ENCODE measurements around the gene PDE8B. TPM values are rescaled to one million over a fixed set of nuclear protein-coding genes. Genes with fewer than 3 reads are reported as not detected.

PDE8B gene
- total RNA-seq, 1 donor from 2014 or later = 29.4 TPM

DNA sequence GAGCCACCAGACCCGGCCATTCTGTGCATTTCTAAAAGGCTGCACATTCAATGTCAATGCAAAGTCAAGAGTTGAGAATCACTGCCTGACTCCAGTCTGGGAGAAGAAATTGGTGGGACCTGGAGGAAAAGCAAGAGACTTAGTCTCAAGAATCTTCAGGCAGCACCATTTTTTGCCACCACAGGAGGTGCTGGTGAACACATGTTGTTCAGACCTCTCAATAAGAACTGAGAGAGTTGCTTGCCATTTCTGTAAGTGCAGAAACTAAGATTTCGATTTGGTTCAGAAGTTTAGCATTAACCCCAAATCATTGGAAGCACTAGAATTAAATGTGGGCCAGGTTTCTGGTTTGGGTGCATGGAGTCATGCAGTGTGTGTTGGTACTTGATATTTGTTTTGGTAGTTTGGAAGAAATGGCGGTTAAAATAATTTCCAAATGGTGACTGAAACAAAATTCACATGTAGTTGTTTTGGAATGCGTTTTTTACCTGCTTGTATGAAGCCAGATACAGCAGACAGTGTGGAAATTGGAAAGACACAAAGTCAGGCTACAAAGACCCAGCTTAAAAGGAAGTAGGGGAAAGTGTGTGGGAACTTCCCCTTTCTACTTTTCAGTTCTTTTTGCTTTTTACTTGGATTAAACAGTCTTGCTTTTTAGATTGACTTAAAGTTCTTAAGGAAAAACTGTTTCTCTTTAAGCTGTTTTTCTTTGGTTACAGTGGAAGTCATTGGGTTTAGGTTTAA is 20.4 kb downstream of the PDE8B start:
- DNase-seq (ENCODE audit: low spot score) = no peak

DNA sequence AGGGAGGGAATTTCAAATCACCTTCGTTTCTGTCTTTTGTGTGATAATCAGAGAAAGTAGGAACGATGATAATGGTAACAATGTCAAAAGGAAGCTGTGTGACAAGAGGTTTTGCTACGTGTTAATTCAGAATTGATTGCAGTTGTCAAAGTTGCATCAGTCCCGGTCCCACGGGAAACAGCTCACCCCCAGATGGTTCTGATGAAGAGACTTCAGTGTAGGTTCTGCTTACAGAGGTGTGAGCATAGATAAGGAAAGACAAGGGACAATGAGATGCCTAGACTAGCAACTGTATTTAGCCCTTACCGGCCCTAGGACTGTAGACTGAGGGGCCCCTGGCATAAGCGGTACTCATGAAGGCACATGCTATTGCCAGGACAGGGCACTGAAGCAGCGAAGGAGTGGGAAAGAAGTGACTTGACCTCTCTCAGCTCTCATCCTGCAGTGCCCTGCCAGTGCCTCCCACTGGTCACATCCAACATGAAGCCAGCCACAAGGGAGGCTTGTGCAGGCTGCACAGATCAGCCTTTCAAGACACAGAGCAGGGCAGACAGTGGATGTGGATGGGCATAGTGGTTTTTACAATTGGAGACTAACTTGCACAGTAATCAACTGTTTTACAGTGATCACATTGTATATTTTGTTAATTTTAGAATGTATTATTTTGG is 21.1 kb downstream of the PDE8B start:
- no peak for DNase-seq (ENCODE audit: low spot score)

- DNase-seq (ENCODE audit: low spot score) = no peak
Observed at GRCh38 chr5:77232574-77233358, 22.3 kb downstream of the PDE8B start.

- no peak for DNase-seq (ENCODE audit: low spot score)
Observed at GRCh38 chr5:77235846-77236721, 25.6 kb downstream of the PDE8B start.

DNA sequence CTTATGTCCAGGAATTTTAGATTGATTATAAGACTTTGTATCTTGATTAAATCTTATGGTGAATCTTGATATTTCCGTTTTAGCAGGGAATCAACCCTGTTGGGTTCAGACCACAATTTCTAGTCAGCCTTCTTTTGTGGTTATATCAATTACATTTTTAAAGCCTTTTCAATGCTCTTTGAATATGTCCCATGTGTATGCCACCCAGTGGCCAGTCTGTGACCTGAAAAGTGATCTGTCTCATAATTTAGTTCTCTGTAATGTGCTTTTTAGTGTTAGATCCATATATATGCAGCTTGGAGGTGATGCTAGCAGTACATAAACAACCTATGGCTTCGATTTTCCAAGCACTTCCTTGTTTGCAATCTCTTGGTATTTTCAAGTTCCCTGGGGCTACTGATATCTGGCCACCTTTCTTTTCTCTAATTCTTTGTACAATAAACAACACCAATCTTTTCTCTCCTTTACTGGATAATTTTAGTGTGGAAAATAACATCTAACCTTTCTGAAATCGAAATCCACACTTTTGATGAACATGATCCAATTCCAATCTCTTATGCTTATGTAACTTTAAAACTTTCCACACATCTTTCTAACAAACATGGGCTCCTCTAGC is 28.8 kb downstream of the PDE8B start:
- no peak for DNase-seq (ENCODE audit: low spot score)

- no peak for DNase-seq (ENCODE audit: low spot score)
Observed at GRCh38 chr5:77241444-77241843, 31.0 kb downstream of the PDE8B start.

DNA sequence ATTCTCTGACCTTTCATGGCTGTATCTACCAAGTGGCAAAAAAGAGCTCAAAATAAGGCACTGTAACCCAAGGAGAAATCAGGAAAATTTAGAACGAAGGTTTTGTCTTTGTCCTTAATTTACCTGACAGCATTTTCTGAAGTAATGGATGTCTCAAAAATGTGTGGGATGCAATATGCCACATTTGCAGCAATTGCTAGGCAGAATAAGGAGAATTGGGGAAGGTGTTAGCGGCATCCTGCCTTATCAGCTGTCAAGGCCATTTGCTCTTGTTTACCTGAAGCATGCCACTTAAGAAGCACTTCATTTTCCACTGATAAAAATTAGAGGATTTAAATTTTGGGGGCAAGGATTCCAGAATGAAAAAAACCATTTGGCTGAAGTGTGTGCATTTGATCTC is 39.0 kb downstream of the PDE8B start:
- DNase-seq (ENCODE audit: low spot score) = no peak

DNA sequence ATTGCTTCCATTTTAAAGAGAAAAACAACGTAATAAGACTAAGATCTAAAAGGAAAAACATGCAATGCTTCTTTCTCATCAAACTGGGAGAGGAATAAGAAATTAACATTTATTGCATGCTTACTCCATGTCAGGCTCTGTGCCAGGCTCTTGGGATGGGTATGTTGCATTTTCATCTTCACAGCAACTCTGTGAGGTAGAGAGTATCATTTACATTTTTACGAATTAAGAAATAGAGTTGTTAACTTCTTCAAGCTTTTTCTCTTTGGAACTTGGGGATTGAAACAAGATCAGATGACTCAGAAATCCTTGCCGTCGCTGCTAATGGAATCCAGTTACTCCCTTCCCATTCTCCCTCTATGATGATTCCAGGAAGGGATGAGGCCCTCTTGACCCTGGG is 39.5 kb downstream of the PDE8B start:
- no peak for DNase-seq (ENCODE audit: low spot score)

DNA sequence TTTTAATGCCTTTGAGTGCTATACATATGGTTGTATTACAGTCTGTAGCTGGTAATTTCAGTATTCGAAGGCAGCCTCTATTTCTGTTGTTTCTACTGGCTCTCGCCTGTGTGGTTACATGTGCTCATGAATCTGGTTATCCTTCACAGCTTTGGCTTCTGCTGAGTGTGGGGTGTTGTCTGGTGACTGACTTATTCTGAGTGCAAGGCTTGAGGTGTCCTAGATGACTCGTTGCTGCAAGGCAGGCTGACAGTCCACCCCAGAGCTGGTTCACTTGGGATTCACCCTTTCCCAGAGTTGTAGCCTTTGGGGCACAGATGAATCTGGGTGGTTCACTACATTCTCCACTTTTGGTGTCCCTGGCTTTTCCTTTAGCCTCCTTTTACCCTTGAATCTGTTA is 41.4 kb downstream of the PDE8B start:
- no peak for DNase-seq (ENCODE audit: low spot score)

DNA sequence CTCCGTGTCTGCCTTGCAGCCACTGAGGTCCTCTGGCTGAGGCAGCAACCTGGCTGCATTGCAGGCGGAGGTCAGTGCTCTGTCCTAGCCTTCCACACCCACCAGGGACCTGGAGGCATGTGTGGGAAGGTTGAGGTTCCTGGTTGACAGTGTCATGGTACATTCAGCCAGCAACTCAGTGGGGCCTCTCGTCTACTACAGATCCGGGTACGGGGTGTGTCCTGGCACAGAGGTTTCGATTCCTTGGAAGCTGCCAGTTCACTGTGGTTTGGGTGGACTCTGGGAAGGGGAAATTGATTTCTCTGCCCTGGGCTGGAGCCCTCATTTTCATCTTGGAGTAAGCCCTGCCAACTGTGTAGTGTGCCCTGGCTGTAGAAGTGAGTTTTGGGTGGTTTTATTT is 45.1 kb downstream of the PDE8B start:
- no peak for DNase-seq (ENCODE audit: low spot score)

DNA sequence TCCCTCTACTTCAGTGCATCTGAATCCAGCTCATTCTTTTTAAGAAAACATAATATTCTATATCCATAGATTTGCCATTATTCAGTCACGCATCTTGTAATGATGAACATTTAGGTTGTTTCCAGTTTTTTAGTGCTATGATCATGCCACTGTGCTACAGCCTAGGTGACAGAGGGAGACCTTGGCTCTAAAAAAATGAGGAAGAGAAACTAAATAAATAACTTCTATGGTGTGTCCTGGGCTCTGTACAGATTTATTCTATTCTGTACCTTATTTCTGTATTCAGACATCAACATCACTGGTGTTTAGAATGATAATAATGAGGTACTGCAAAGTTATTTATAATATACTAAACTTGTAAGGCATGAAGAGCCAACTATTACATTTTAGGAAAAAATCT is 45.9 kb downstream of the PDE8B start:
- DNase-seq (ENCODE audit: low spot score) = no peak

DNA sequence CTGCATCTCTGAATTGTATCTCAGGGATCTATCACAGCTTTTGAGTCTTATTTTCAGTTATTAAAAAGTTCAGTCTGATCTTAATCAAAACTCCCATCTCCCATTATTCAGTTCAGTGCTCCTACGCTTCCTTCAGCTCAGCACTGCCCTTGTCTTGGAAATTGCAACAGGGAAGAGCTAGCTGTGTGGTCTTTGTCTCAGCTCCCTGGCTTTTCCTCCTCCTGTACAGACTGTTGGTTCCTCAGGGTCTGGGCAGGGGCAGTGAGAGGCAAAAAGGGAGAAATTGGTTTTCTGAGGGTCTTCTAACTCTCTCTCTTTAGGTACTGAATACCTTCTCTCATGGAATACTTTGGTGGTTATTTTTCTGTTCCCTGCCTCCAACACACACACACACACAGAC is 48.2 kb downstream of the PDE8B start:
- DNase-seq (ENCODE audit: low spot score) = no peak

GRCh38 chr5:77259476-77259875 is 49.0 kb downstream of the PDE8B start:
- DNase-seq (ENCODE audit: low spot score) = no peak

DNA sequence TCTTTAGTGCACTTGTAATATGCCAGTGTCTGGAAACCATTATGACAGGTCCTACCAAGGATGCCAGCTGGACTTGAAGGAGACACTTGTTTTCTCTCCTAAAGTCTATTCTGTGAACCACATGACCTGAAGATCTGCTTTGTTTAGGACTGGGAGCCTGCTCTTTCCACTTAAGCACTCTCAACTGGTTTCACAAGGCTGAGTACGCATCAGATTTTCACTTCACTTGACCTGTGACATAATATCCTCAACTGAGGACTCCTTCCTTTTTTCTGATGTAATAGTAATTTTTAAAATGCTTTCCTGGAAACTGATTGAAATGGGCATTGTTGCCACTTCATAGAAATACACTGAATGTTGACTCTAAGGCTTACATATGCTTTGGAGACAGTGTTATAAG is 52.2 kb downstream of the PDE8B start:
- DNase-seq (ENCODE audit: low spot score) = no peak

DNA sequence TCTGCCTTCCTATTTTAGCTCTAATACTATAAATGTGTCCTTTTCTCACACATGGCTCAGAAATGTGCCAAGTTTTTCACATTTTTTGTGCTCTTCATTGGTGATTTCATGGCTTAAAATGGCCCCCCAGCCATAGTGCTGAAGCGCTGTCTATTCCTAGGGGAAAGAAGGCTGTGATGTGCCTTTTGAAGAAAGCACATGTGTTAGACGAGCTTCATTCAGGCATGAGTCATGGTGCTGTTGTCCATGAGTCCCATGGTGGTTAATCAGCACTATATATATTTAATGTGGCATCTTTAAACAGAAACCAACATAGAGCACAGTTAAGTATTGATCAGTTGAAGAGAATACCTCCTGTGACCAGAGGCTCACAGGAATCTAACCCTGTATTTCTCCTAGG is 55.8 kb downstream of the PDE8B start:
- DNase-seq (ENCODE audit: low spot score) = no peak

DNA sequence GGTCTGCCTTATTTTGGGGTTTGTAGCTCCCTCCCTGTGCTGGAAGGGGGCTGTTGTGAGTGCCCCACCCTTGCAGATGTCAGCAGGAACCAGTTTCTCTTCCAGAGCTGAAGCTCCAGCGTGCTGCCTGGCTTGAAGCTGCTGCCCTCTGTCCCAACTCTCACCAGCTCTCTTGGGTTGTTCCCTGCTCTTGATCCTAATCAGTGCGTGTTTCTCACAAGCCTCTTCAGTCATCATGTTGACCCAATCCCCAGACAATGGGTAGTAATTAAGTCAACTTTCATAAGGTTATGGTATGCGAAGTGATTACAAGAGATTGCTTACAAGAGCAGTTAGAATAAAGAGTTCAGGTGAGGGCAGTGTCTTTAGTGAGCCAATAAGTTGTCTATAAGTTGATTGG is 57.0 kb downstream of the PDE8B start:
- no peak for DNase-seq (ENCODE audit: low spot score)

DNA sequence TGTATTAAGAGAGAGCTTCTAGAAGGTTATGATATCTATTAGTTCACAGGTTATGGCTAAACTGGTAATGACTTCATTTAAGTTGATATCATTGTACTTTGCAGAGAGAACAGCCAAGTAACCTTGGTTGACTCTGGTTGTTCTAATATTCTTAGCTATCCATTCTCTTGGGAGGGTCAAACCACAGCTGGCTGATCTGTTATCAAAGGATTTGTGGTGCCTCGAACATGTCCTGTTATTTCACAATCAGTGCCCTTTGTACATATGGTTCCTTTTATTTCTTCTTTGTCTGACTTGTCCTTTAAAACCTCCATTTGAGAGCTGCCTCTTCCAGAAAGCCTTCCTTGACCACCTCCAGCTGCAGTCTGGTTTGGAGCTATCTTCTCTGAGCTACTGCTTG is 61.7 kb downstream of the PDE8B start:
- no peak for DNase-seq (ENCODE audit: low spot score)

GRCh38 chr5:77277759-77278158 is 67.3 kb downstream of the PDE8B start:
- DNase-seq (ENCODE audit: low spot score) = no peak

DNA sequence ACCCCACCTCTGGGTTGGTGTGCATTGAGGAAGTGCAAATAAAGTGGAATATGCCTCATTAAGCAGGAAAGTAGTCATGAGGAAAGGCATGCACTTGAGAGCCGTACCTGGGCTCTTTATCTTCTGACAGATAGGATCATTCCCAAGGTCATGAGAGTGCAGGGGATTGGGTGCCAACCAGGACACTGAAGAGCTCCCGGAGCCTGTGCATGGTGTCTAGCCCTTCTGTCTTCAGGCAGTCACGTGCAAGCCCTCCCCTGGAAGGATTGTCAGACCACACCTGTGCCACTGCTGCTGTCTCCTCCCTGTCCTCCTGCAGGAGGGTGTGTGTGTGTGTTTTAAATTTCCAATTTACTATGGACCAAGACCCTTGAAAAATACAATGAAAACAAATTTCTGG is 69.6 kb downstream of the PDE8B start:
- DNase-seq (ENCODE audit: low spot score) = no peak

DNA sequence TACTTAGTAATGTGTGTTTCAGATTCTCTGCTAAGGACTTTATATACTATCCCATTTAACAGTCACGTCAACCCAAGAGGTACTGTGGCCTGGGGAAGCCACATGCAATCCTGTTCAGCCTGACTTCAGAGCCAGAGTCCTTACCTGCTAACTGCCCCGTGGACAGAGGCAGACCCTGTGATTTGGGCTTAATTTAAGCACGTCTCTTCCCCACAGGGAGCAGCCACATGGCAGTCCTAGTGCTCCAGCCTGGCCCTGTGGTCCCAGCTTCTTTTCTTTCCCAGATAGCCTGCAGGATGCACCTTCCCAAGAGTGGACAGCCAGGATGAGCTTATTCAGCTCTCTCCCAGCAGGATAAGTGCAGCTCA is 71.5 kb downstream of the PDE8B start:
- DNase-seq (ENCODE audit: low spot score) = no peak

DNA sequence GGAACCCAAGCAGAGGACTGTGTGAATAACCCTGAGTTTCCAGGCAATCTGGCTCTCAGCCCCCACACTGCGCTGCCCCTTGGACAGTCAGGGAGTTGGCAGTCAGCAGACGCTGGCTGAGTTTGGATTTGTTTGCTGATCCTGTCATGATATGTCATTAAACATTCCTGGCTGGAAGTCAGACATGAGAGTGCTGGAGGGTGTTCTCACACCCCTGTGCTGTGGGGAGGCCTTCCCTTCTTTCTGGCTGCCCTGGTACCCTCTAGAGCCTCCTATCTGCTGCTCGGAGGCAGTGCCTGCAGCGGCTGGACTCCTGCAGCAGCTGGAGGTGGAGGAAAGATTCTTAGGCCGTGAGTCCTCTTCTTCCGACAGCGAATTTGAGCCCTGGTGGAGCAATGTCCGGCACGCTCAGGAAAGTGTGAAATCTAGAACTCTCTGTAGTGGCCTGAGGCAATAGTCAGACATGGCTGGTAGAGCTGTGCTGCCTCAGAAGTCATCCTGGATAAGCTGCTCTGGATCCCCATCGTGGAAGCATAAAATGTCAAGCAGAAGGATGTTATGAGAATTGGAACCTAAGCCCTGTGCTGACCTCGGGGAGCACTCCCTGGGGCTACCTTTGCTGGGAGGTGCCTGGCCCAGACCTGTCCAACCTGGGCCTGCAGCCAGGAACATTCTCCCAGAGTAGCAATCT is 72.0 kb downstream of the PDE8B start:
- no peak for DNase-seq (ENCODE audit: low spot score)

Measured in mucosa of gallbladder (tissue), 1 donor.